ENCODE measurements around the gene PSMD1. TPM values are rescaled to one million over a fixed set of nuclear protein-coding genes. Genes with fewer than 3 reads are reported as not detected.

PSMD1 gene
- total RNA-seq, 2 donors from 2014 or later: 99.7 to 105 TPM

GRCh38 chr2:231144896-231145295 is 88.2 kb downstream of the PSMD1 start:
- Mint-ChIP-seq H3K36me3 (peaks cover 4 to 8% of the 10 kb centered on the region in 2 donors), H3K27ac (no peak overlapping the region), H3K9me3 (no peaks in the 10 kb centered on the region)
- no peak for ATAC-seq
- no peak for DNase-seq (ENCODE audit: low spot score in 2 of 2)

GRCh38 chr2:231146665-231147064 is 90.0 kb downstream of the PSMD1 start:
- no peak for ATAC-seq
- Mint-ChIP-seq H3K27ac (peak overlapping the region; percentile 15 to 39), H3K36me3 (peaks cover 5 to 8% of the 10 kb centered on the region in 2 donors), H3K9me3 (no peaks in the 10 kb centered on the region)
- DNase-seq (ENCODE audit: low spot score in 2 of 2): no peak

GRCh38 chr2:231152800-231153557 is 96.3 kb downstream of the PSMD1 start:
- ATAC-seq (no peak), DNase-seq (ENCODE audit: low spot score in 2 of 2) (no peak)
- H3K27ac Mint-ChIP-seq: peak overlapping the region in 1 of 2 donors; percentile 13
- peaks cover 0 to 5% of the 10 kb centered on the region in 2 donors for H3K36me3 Mint-ChIP-seq
- no peaks in the 10 kb centered on the region for H3K9me3 Mint-ChIP-seq

GRCh38 chr2:231159306-231159705 is 102.6 kb downstream of the PSMD1 start:
- peaks cover 0 to 7% of the 10 kb centered on the region in 2 donors for H3K36me3 Mint-ChIP-seq
- no peak for ATAC-seq
- DNase-seq (ENCODE audit: low spot score in 2 of 2): no peak
- no peaks in the 10 kb centered on the region for H3K9me3 Mint-ChIP-seq
- H3K27ac Mint-ChIP-seq: no peak overlapping the region

- H3K27ac Mint-ChIP-seq: no peak overlapping the region
- ATAC-seq (no peak), DNase-seq (ENCODE audit: low spot score in 2 of 2) (no peak)
- H3K36me3 Mint-ChIP-seq: peaks cover 0 to 7% of the 10 kb centered on the region in 2 donors
- no peaks in the 10 kb centered on the region for H3K9me3 Mint-ChIP-seq
Measured at GRCh38 chr2:231160701-231161100, 104.0 kb downstream of the PSMD1 start.

GRCh38 chr2:231161252-231161839 is 104.7 kb downstream of the PSMD1 start:
- Mint-ChIP-seq H3K9me3 (no peaks in the 10 kb centered on the region), H3K27ac (peak overlapping the region; percentile 80 to 87), H3K36me3 (peaks cover 3 to 7% of the 10 kb centered on the region in 2 donors)
- ATAC-seq: peak; percentile 93 to 95
- DNase-seq (ENCODE audit: low spot score in 2 of 2): no peak

- DNase-seq (ENCODE audit: low spot score in 2 of 2) (no peak), ATAC-seq (peak; percentile 16 to 47)
- peaks cover 9 to 12% of the 10 kb centered on the region in 2 donors for H3K36me3 Mint-ChIP-seq
- peak overlapping the region; percentile 80 to 87 for H3K27ac Mint-ChIP-seq
- H3K9me3 Mint-ChIP-seq: no peaks in the 10 kb centered on the region
Measured at GRCh38 chr2:231161877-231162329, 105.2 kb downstream of the PSMD1 start.

GRCh38 chr2:231163011-231163410 is 106.3 kb downstream of the PSMD1 start:
- no peaks in the 10 kb centered on the region for H3K9me3 Mint-ChIP-seq
- no peak overlapping the region for H3K27ac Mint-ChIP-seq
- no peak for DNase-seq (ENCODE audit: low spot score in 2 of 2)
- H3K36me3 Mint-ChIP-seq: peaks cover 13 to 23% of the 10 kb centered on the region in 2 donors
- ATAC-seq: no peak

- DNase-seq (ENCODE audit: low spot score in 2 of 2): no peak
- H3K27ac Mint-ChIP-seq: no peak overlapping the region
- H3K9me3 Mint-ChIP-seq: no peaks in the 10 kb centered on the region
- ATAC-seq: no peak
- peaks cover 13 to 29% of the 10 kb centered on the region in 2 donors for H3K36me3 Mint-ChIP-seq
Measured at GRCh38 chr2:231163414-231164095, 106.9 kb downstream of the PSMD1 start.

GRCh38 chr2:231167745-231168459 is 111.2 kb downstream of the PSMD1 start:
- Mint-ChIP-seq H3K27ac (peak overlapping the region in 1 of 2 donors; percentile 73), H3K9me3 (no peaks in the 10 kb centered on the region), H3K36me3 (peaks cover 29 to 32% of the 10 kb centered on the region in 2 donors)
- no peak for DNase-seq (ENCODE audit: low spot score in 2 of 2)
- ATAC-seq: peak; percentile 65 to 69

GRCh38 chr2:231168460-231169139 is 111.9 kb downstream of the PSMD1 start:
- Mint-ChIP-seq H3K9me3 (no peaks in the 10 kb centered on the region), H3K36me3 (peaks cover 29 to 32% of the 10 kb centered on the region in 2 donors), H3K27ac (peak overlapping the region; percentile 32 to 43)
- no peak for DNase-seq (ENCODE audit: low spot score in 2 of 2)
- ATAC-seq: no peak

GRCh38 chr2:231169488-231169887 is 112.8 kb downstream of the PSMD1 start:
- ATAC-seq (no peak), DNase-seq (ENCODE audit: low spot score in 2 of 2) (no peak)
- Mint-ChIP-seq H3K9me3 (no peaks in the 10 kb centered on the region), H3K27ac (peak overlapping the region in 1 of 2 donors; percentile 43), H3K36me3 (peaks cover 29 to 32% of the 10 kb centered on the region in 2 donors)

GRCh38 chr2:231170055-231170454 is 113.4 kb downstream of the PSMD1 start:
- Mint-ChIP-seq H3K9me3 (no peaks in the 10 kb centered on the region), H3K36me3 (peaks cover 29 to 36% of the 10 kb centered on the region in 2 donors), H3K27ac (no peak overlapping the region)
- ATAC-seq (no peak), DNase-seq (ENCODE audit: low spot score in 2 of 2) (no peak)

GRCh38 chr2:231172025-231172424 is 115.4 kb downstream of the PSMD1 start:
- no peak for DNase-seq (ENCODE audit: low spot score in 2 of 2)
- Mint-ChIP-seq H3K9me3 (no peaks in the 10 kb centered on the region), H3K36me3 (peaks cover 27 to 34% of the 10 kb centered on the region in 2 donors), H3K27ac (no peak overlapping the region)
- no peak for ATAC-seq

GRCh38 chr2:231174211-231174651 is 117.6 kb downstream of the PSMD1 start:
- ATAC-seq: no peak
- DNase-seq (ENCODE audit: low spot score in 2 of 2): no peak
- H3K27ac Mint-ChIP-seq: no peak overlapping the region
- H3K36me3 Mint-ChIP-seq: peaks cover 21 to 26% of the 10 kb centered on the region in 2 donors
- H3K9me3 Mint-ChIP-seq: no peaks in the 10 kb centered on the region

GRCh38 chr2:231176066-231176465 is 119.4 kb downstream of the PSMD1 start:
- Mint-ChIP-seq H3K36me3 (peaks cover 5 to 20% of the 10 kb centered on the region in 2 donors), H3K9me3 (no peaks in the 10 kb centered on the region), H3K27ac (peak overlapping the region in 1 of 2 donors; percentile 39)
- ATAC-seq: no peak
- DNase-seq (ENCODE audit: low spot score in 2 of 2): no peak
